ENCODE data around the gene AIMP2. TPM values are rescaled to one million over a fixed set of nuclear protein-coding genes. Genes with fewer than 3 reads are reported as not detected.

Gene AIMP2
- 47.4 and 49.9 TPM in 2 replicates for total RNA-seq

DNA sequence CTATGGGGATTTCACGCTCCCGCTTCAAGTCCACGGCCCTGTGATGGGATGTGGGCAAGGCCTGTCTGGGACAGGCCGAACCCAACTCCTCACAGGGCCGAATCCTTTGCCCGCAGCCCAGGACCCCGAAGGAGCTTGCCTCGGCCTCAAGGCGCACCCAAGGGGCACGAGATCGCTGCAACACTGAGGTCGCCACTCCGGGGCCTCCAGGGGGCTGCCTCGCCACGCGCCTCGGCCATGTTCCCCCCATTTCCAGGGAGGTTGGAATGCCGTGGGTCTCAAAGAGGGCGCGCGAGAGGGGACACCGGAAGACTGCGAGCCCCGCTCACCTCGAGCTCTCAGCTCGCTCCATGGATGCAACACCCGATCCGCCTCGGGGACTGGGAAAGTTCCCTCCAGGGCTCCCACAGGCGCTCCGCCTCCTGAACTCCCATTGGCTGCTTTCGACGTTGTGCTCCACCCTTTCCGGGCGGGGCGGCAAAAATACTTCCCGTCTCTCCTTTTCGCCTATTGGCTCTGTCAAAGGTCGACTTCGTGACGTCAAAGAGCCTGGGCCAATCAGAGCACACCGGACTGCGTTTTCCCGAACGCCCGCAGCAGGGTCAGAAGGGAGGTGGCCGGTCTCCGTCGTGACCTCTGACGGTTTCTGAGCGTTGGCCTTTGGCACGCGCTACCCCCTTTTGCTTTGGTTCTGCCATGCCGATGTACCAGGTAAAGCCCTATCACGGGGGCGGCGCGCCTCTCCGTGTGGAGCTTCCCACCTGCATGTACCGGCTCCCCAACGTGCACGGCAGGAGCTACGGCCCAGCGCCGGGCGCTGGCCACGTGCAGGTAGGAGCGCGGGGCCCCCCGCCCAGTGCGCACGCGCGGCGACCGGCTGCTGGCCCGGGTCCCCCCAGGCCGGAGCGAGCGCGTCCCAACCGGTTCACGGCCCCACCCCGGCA is at the start of gene AIMP2, which contains the start of gene PMS2:
Gene AIMP2 (plus strand): TSS at position 605 of the 944 bp plus-strand sequence. CDS start 92 bp downstream, at position 697.
Gene PMS2 (minus strand): TSS at position 382 of the 944 bp plus-strand sequence. CDS start 30 bp downstream, at position 352.

DNA sequence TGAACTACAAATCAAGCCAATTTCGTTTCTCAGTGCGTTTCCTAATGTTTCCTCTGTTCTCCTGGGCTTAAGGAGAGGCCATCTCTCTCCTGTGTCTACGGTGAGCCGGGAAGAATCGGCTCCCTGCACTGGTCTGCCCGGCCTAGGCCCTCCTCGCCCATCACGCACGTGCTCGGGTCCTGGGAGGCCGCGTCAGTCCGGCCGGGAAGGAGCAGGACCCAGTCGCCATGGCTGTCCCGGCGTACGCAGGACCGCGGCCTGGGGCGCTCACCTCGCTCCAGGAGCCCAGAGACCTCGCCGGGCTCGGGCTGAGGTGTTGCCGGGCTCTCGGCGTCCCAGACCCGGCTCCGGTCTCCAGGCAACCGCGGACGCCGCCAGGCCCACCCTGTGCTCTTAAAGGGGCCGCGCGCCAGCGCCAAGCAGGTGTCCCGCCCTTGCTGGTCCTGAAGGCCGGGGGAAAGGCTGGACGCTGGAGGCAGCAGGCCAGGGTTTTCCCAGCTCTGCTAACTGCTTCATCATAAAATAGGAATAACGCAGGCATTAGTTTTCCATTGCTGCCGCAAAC is 38.6 kb upstream of the AIMP2 start, which contains the start of gene RSPH10B:
Gene RSPH10B (minus strand): TSS at position 343 of the 565 bp plus-strand sequence. CDS start 3,573 bp downstream, outside the sequence.

DNA sequence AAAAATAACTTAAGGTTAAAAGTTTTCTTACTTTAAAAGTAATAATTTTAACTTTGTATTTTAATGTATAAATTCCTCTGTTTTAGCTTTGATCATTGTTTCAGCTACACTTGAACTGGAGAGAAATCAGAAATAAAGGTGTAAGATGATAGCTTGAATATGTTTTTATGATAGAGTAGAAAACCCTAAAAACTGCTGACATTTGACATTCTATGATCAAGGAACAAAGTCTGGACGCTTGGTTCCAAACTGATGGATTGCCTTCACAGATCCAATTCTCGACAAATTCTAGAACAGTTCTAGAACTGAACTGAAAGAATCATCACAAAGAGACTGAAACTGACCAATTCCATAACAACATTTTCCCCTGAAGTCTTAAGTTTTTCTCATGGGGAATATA is 21.9 kb downstream of the AIMP2 start, which contains the start of gene ANKRD61:
Gene ANKRD61 (plus strand): TSS at position 389 of the 400 bp plus-strand sequence. CDS start 0 bp downstream, at position 389.

Other genes starting within 250 kb of the AIMP2 start
- gene RNF216, start 227.6 kb upstream of the AIMP2 start, total RNA-seq, result 34.0 and 40.1 TPM in 2 replicates
- gene OCM, start 128.5 kb upstream of the AIMP2 start, total RNA-seq, result not detected in 2 replicates
- gene CCZ1, start 110.5 kb upstream of the AIMP2 start, total RNA-seq, result 54.7 and 66.5 TPM in 2 replicates
- gene RSPH10B, start 38.6 kb upstream of the AIMP2 start, total RNA-seq, result 0.11 and 0.37 TPM in 2 replicates
- 17.9 and 24.2 TPM in 2 replicates for gene PMS2, start 223 bp upstream of the AIMP2 start, total RNA-seq
- gene ANKRD61, start 22.1 kb downstream of the AIMP2 start, total RNA-seq, result 0.44 TPM in 1 of 2 replicates, not detected in the other
- gene EIF2AK1, start 49.9 kb downstream of the AIMP2 start, total RNA-seq, result 78.1 and 91.3 TPM in 2 replicates
- 3.4 and 4.2 TPM in 2 replicates for gene USP42, start 95.7 kb downstream of the AIMP2 start, total RNA-seq